GM12874 (cell line): Measurements from ENCODE around the gene FDXR.

Source experiments
- TF ChIP-seq, protein P1 (sequence below): IDR thresholded peaks from 2 replicates; pipeline ENCODE4 v1.5.1; 2011; ENCODE audit warnings: low read depth, mild to moderate bottlenecking, control low read depth, low read length, moderate library complexity; ENCODE audit not compliant: insufficient read depth

Gene FDXR

GRCh38 chr17:74822335-74822938, 50.4 kb downstream of the FDXR start:
- TF ChIP-seq, protein P1, sequence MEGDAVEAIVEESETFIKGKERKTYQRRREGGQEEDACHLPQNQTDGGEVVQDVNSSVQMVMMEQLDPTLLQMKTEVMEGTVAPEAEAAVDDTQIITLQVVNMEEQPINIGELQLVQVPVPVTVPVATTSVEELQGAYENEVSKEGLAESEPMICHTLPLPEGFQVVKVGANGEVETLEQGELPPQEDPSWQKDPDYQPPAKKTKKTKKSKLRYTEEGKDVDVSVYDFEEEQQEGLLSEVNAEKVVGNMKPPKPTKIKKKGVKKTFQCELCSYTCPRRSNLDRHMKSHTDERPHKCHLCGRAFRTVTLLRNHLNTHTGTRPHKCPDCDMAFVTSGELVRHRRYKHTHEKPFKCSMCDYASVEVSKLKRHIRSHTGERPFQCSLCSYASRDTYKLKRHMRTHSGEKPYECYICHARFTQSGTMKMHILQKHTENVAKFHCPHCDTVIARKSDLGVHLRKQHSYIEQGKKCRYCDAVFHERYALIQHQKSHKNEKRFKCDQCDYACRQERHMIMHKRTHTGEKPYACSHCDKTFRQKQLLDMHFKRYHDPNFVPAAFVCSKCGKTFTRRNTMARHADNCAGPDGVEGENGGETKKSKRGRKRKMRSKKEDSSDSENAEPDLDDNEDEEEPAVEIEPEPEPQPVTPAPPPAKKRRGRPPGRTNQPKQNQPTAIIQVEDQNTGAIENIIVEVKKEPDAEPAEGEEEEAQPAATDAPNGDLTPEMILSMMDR, result no peak

- TF ChIP-seq, protein P1, result no peak
Measured at GRCh38 chr17:74821655-74822334, 51.0 kb downstream of the FDXR start.

- TF ChIP-seq, protein P1, result no peak
Measured at GRCh38 chr17:74819801-74820436, 52.9 kb downstream of the FDXR start.

- TF ChIP-seq, protein P1, result no peak
Measured at GRCh38 chr17:74818291-74818938, 54.4 kb downstream of the FDXR start.

DNA sequence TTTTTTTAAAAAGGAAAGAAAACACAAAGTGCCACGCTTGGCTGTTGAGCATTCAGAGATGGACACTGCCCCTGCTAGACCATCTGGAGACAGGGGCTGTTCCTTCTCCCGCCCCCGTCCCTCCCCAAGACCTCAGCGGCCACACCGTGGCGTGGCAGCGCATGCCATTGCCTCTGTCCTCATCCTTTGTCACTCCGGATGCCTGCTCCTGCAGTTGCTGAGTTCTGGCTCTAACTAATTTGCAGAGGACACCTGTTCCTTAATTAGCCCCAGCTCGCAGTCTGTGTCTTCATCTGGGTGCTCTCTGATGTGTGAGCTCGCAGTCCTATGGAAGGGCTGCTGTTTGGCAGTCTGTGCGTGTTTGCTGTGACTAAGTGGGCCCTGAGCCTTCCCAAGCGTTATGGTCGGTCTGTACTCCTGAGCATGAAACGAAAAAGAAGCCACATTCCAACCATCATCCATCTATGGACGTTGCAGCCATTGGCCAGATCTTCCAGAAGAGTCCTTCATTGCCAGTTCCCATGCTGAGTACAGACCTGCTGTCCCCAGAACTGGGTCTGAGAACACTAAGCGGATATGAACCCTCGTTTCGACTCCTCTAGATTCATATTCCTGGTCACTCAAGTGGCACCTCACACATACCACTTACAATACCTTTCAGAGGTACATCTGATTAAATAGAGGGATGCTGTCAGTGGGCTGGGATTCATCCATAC, 55.7 kb downstream of the FDXR start:
- TF ChIP-seq, protein P1, result no peak

GRCh38 chr17:74815550-74816370, 57.0 kb downstream of the FDXR start:
- TF ChIP-seq, protein P1, result peak; percentile 8; the same call in 1 of the 2 replicates
